Keratinocyte (primary cell): ENCODE measurements around the gene MOSMO.

Experiments
- CTCF ChIP-seq, 3 experiments: IDR thresholded peaks in 1 of 3; conservative IDR thresholded peaks in 1 of 3; optimal IDR thresholded peaks in 1 of 3; 2 replicates in 2 of 3; 3 replicates in 1 of 3; pipeline versions ENCODE3 to v1.5.1; 2011; ENCODE audit warnings: low read length in 3 of 3, mild to moderate bottlenecking in 3 of 3, moderate library complexity in 2 of 3, control low read depth in 1 of 3, inconsistent platforms in 1 of 3; ENCODE audit not compliant: insufficient read depth in 2 of 3; ENCODE audit errors: extremely low read depth in 1 of 3
- EZH2 ChIP-seq: IDR thresholded peaks from one replicate; pipeline ENCODE4 v1.6.1; 2012; ENCODE audit warnings: inconsistent platforms, mild to moderate bottlenecking, low read length, moderate library complexity

- TF ChIP-seq CTCF (optimal IDR thresholded peaks at IDR 0.05 in 1 of 3, IDR thresholded peaks at IDR 0.05 in 1 of 3, conservative IDR thresholded peaks at IDR 0.05 in 1 of 3; ENCODE audit: extremely low read depth in 1 of 3, insufficient read depth in 2 of 3, low read length in 3 of 3) (no peak), EZH2 (no peak)
Observed at GRCh38 chr16:22126037-22126558, 118.2 kb downstream of the MOSMO start.
